Measurements from ENCODE around the gene WBP4. TPM values are rescaled to one million over a fixed set of nuclear protein-coding genes. Genes with fewer than 3 reads are reported as not detected.
A peak's percentile ranks its signal among the peaks of the same experiment; 100 is the strongest.

The WBP4 gene
- total and polyA plus RNA-seq, 2 of the 4 experiments (the other 2 are of a cell fraction): 4.3 to 11.0 TPM

DNA sequence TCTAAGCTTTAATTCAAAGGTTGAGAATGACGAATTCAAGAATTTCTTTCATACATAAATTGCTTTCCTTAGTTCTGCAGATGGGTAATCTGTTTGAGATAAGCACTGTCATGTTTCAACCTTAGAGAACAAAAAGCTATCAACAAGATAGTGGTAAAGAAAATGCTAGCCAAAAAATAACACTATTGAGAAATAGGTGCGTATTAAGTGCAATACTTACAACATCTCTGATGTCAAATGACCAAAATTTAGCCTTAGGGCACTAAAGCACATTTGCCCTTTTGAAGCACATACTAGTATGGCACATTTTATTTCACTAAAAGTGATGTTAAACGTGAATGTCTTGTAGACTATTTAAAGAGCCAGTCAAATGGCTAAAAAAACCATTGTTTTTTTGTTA is 66.4 kb downstream of the WBP4 start:
- H2BK120ac ChIP-seq (ENCODE audit: low read depth, low read length): no peak overlapping the region
- ATAC-seq (ENCODE audit: low read depth) (no peak), DNase-seq (no peak)
- POLR2A ChIA-PET (ENCODE audit: unreplicated experiment): no interaction called here
- in situ Hi-C loops (cut with MboI; ENCODE audit: low sequenced_read_pairs) (no loop called here), dilution Hi-C loops (cut with HindIII; ENCODE audit: low sequenced_read_pairs, unreplicated experiment) (no loop called here), intact Hi-C loops (cut with micrococcal nuclease) (loop anchor here (5.0 kb wide), 1 partner anchor 40 kb away; no protein-coding TSS in a partner anchor)
- H2BK20ac ChIP-seq (ENCODE audit: low read depth, low read length): no peak overlapping the region
- no peaks in the 10 kb centered on the region for H3K9me3 ChIP-seq (ENCODE audit: control insufficient read depth, insufficient read depth, low read length)
- H3K4ac ChIP-seq (ENCODE audit: low read depth, low read length): no peak overlapping the region
- H3K14ac ChIP-seq (replicated peaks; ENCODE audit: low read depth, low read length): no peak overlapping the region
- no CpG with 5 or more reads among the region's 3 CpGs for WGBS, 2 experiments (ENCODE audit: extremely low coverage in 2 of 2, insufficient read length in 1 of 2)
- no TSS peak for BruUV-seq (replicated peaks)
- H3K18ac ChIP-seq (ENCODE audit: low read depth, low read length): no peak overlapping the region
- no peaks in the 10 kb centered on the region for H4K20me1 ChIP-seq (ENCODE audit: insufficient read depth, low read length)
- no peak overlapping the region for H2AK5ac ChIP-seq (ENCODE audit: low read depth, low read length)
- no peaks in the 10 kb centered on the region for H3K9me1 ChIP-seq (ENCODE audit: insufficient read depth, low read length)
- H4K5ac ChIP-seq (ENCODE audit: low read depth, low read length): no peak overlapping the region
- H2AK9ac ChIP-seq (replicated peaks; ENCODE audit: low read depth, low read length, poor library complexity): no peak overlapping the region
- no peak overlapping the region for H2AFZ ChIP-seq (replicated peaks; ENCODE audit: low read length, poor library complexity)
- H3K9ac ChIP-seq (ENCODE audit: low read depth, low read length): no peak overlapping the region
- CTCF ChIA-PET: no interaction called here
- peaks cover 25 to 30% of the 10 kb centered on the region in 2 experiments for H3K79me1 ChIP-seq (ENCODE audit: low read depth in 1 of 2, low read length in 2 of 2)
- H3K36me3 ChIP-seq (ENCODE audit: control insufficient read depth, insufficient read depth, low read length): 0 out of 2 replicates have a peak, but pooled peaks cover 7% of the 10 kb centered on the region
- TF ChIP-seq CEBPB (IDR thresholded peaks at IDR 0.05; ENCODE audit: low read depth, low read length): 0 out of 2 replicates have a peak, but pooled peaks have one; percentile 24
- TF ChIP-seq RCOR1 (IDR thresholded peaks at IDR 0.05; ENCODE audit: insufficient replicate concordance, low read length): no peak
- no peak overlapping the region for H3K4me3 ChIP-seq (ENCODE audit: insufficient read depth, low read depth, low read length)
- no peaks in the 10 kb centered on the region for H3K27me3 ChIP-seq (ENCODE audit: control insufficient read depth, insufficient read depth, low read length)
- H3K27ac ChIP-seq (ENCODE audit: insufficient read depth, low read length): no peak overlapping the region
- H2BK5ac ChIP-seq (ENCODE audit: low read depth, low read length, poor library complexity, severe bottlenecking): no peak overlapping the region
- H3K23ac ChIP-seq (ENCODE audit: low read depth, low read length): no peak overlapping the region
- H3K56ac ChIP-seq (ENCODE audit: extremely low read depth, insufficient read depth, low read length): no peak overlapping the region
- no peak overlapping the region for H2BK15ac ChIP-seq (ENCODE audit: low read depth, low read length)
- H4K91ac ChIP-seq (ENCODE audit: insufficient read depth, low read depth, low read length): no peak overlapping the region
- H3K4me2 ChIP-seq (ENCODE audit: low read depth, low read length): no peak overlapping the region
- H3K4me1 ChIP-seq (ENCODE audit: control insufficient read depth, insufficient read depth, low read length): peaks cover 7% of the 10 kb centered on the region
- H4K8ac ChIP-seq (ENCODE audit: low read depth in 2 of 2, low read length in 2 of 2): no peak overlapping the region

Measured in IMR-90 (cell line).